HG02852 (cell line): ENCODE measurements around the gene NRP2.

ENCODE experiments used
- ATAC-seq: cut with Tn5 transposase; IDR thresholded peaks from one replicate; pipeline ENCODE4 v1.9.1; 2021; ENCODE audit warnings: mild to moderate bottlenecking, moderate library complexity; ENCODE audit not compliant: unreplicated experiment

The NRP2 gene

DNA sequence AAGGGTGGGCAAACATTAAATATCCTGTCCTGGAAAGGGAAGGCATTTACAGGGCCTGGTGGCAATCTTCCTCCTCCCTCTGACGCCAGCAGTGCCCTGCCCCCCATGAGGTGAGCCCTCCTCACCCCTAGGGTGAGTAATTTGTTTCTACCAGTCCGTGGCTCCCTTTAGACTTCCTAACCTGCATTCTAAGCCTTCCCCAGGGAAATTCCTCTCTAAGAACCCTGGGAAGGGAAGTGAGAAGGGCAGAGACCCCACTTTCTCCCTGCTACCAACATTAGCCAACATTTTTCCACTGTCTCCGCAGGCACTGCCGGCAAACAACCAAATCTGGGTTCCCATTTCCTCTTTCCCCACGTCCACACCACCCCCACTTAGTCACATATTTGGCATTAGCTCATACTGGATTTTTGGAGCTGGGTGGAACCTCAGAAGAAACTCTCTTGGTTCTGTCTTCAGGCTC is 69.3 kb downstream of the NRP2 start:
- no peak for ATAC-seq

GRCh38 chr2:205752296-205752820 is 70.1 kb downstream of the NRP2 start:
- ATAC-seq, result no peak

DNA sequence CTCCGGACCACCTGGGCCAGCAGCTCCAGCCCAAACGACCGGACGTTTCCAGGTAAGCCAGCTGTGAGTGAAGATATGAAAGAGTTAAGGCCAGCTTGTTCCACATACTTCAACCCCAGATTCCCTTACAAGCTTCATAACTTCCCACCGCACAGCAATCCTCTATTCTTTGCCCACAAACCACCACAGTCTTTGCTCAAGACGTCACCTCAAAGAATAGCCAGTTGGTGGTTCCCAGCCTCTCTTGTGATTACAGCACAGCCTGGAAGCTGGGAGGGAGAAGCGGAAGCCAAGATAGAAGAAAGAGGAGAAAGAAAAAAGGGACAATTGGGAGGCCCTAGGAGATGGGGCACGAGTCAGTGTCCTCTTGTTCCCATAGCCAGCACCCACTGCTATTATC is 70.6 kb downstream of the NRP2 start:
- no peak for ATAC-seq

DNA sequence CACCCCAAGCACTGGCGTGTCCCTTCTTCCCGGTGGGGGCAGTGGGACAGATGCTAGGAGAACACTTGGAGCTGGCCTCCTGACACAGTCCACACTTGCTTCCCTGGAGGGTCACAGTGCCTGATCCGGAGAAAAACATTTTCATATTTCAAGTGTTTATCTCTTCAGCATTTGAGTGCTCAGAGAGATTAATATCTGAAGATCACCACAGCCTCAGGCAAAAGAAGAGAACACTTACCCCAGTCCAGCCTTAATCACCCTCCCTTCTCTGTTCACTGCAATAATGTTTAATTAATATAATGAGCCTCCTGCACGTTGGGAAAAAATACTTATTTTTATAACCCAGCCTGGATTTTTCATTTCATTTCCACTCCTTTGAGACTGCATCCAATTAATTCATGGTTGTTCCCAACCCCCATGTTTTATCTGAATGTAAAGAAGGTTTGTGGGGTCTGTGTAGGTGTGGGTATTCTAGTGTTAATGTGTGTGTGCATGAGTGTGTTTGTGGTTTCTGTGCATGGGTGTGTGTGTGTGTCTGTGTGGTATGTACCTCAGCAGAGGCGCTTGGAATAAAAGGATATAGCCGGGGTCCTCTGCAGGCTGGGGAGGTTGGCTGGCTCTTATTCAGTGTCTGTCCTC is 72.1 kb downstream of the NRP2 start:
- ATAC-seq, result no peak

DNA sequence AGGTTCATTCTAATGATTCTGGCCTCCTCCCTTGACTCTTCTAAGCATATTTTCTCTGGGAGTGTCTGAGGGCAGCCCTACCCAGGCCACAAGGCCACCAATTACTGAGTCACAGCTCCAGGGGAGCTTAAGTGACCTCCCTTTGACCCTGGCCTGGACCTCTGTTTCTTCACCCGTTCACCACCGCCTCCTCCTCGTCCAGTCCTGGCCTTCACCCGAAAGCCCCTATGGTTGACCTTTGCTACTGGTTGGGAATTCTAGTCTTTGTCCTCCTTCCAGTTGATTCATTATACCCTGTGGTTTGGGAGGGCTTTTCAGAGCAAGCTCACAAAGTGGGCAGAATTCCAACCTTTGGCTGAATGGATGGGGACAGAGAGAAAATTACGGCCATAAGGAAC is 72.6 kb downstream of the NRP2 start:
- no peak for ATAC-seq

DNA sequence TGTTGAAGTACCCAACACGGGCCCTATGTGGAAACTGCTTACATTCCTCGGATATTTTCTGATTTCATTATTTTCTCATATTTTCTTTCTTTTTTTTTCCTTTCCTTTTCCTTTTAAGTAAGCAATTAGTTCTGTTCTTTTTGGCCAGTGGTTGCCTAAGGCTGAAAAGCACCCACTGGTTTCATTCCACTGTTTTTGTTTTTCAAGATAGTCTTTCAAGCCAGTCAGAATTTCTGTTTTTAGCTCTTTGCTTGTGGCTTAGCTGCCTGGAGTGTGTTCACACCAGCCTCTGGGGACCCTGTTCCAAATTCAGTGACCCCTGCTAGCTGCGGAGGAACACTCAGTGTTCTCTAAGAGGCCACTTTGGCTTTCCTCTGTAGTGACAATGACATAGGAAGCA is 73.6 kb downstream of the NRP2 start:
- no peak for ATAC-seq

DNA sequence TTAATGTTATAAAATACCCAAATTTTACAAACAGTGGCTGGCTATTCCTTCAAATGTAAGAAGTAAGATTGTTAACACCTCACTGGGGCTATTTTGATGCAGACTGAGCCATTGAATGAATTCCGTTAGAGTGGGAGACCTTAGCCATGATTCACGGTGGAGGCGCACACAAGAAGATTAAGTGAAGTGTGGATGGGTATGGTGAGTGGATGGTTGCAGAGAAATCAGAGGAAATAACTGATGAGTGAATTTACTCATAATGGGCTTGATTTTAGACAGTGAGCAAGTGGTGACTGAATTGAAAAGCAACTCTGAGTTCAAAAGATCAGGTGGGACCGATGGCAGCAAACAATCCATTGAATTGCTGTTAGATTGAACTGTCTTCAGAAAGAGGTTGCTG is 75.0 kb downstream of the NRP2 start:
- ATAC-seq, result no peak

DNA sequence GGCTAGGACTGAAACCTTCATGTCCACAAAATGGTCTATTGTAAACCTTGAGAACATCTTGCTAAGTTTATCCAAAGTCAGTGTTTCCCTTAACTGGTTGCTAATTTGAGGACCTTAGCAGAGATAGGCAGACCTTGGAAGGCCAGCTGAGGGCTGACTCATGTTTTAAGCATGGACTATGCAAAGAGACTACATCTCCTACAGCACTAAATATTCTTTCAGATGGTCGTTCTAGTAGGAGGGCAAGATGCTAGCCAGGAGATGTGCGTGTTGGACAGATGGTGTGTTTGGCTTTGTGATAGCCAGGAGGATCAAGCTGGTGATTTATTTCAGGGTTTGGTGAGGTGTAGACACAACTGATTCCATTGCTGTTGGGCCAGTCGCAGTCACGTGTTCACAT is 75.8 kb downstream of the NRP2 start:
- no peak for ATAC-seq

- no peak for ATAC-seq
Measured at GRCh38 chr2:205758500-205758899, 76.2 kb downstream of the NRP2 start.

- ATAC-seq, result no peak
Measured at GRCh38 chr2:205759257-205759656, 77.0 kb downstream of the NRP2 start.

- ATAC-seq, result no peak
Measured at GRCh38 chr2:205759732-205760131, 77.4 kb downstream of the NRP2 start.

GRCh38 chr2:205760157-205760556 is 77.9 kb downstream of the NRP2 start:
- no peak for ATAC-seq

- no peak for ATAC-seq
Measured at GRCh38 chr2:205761421-205761820, 79.1 kb downstream of the NRP2 start.

DNA sequence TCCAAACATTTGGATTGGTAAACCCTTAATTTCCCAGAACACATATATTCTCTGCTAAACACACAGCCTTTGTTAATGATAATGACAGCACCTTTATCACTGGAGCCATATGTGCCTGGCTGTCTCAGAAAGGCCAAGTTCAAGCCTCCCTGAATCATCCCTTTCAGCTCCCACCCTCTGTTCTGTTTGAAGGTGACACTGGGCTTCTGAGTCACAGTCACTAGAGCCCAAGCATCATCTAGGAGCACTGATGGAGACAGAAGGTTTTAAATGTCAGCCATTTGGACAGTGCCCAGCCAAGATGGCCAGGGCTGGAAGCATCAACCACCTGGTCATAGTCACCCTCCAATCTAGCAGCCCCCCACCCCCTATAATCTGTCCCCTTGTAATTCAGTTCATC is 80.6 kb downstream of the NRP2 start:
- no peak for ATAC-seq

- ATAC-seq, result no peak
Measured at GRCh38 chr2:205763708-205764211, 81.5 kb downstream of the NRP2 start.

DNA sequence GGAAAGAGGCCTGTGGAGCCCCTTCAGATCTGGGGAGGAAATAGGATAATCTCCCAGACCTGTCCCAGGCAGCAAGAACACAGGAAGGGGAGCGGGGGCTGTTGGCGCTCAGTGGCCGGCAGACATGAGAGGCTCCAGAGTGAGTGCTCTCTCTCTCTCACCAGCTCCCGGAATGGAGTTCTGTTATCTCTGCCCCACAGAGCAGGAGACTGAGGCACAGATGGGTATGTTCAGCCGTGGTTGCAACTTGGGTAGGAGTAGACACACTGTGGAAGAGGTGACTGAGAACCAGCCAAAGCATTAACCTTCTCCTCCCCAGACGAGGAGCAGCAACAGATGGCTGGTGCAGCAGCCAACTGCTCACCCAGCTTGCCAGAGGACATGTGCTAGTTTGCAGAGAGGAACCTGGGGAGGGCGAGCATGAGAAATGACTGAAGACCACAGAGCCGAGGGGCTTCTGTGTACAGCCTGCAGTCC is 82.0 kb downstream of the NRP2 start:
- no peak for ATAC-seq

- no peak for ATAC-seq
Measured at GRCh38 chr2:205765151-205765550, 82.8 kb downstream of the NRP2 start.

- peak; percentile 58 for ATAC-seq
Measured at GRCh38 chr2:205766779-205767359, 84.6 kb downstream of the NRP2 start.

- ATAC-seq, result no peak
Measured at GRCh38 chr2:205767617-205768016, 85.3 kb downstream of the NRP2 start.

DNA sequence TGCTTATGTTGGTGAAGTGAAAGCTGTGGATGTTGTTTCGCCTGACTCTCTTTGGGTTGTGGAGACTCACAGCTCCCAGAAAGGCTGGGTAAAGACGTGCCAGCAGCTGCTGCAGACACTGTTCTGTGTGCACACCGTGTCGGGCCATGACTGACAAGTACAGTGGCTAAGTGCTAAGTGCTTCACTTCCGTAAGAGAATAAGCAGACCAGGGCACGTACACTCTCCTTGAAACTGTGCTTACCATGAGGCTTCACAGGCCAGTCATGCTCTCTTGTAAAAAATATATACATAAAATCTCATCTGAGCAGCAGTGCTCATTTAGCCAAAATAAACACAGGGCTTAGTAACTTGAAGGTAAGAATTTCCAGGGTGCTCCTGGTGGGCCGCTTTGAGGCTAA is 86.0 kb downstream of the NRP2 start:
- no peak for ATAC-seq

DNA sequence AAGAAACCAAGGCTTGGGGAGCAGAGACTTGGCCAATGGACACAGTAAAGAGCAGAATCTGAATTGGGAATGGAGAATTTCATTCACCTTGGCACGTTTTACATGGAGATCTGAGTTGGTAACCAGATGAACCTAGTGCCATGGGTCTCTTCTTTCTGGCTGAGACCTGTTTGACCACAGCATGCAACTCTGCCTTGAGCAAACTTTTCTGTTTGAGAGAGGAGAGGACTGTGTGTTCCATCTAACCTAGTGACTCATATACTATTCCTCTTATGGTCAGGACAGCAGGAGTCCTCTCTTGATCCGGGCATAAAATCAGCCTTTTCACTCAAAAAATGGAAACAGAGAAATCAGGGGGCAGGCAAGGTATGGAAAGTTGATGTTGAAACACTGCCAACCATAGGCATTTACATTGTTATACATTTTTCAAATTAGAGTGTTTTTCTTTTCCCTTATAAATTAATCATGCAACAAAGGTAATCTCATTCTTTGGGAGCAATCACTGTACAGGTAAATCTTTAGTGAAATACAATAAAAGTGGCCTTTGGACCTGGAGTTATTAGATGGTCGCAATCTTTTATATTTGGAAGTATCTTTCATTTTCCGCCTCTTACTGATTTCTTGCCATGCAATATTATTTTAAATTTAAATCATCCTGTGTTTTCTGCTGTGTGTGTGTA is 86.7 kb downstream of the NRP2 start:
- no peak for ATAC-seq

DNA sequence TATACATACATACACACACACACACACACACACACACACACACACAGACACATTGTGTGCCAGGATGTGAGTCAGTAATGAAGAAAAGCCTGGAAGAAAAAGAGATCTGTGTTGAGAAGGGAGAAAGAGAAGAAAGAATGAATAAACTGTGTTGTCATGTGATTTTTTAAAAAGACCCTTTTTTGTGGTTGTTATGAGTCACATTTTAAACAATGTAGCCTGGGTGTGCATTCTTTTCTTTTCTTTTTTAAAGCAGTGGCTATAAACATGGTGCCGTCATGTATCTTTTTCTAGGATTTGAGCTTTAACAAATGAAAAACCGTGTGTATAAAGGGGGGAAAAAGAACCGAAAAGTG is 87.2 kb downstream of the NRP2 start:
- ATAC-seq, result no peak
